HG03342 (cell line): ENCODE data around the gene TIAM2.
A peak's percentile ranks its signal among the peaks of the same experiment; 100 is the strongest.
"Not testable (repeated sequence)": the region's sequence is repeated elsewhere in the genome, so short reads cannot be mapped to it uniquely, and the experiment has no call there.

Experiments used
- ATAC-seq: cut with Tn5 transposase; IDR thresholded peaks from one replicate; pipeline ENCODE4 v1.9.1; 2021; ENCODE audit warnings: mild to moderate bottlenecking, moderate library complexity; ENCODE audit not compliant: unreplicated experiment

Gene TIAM2

GRCh38 chr6:155155787-155156447, 160.8 kb downstream of the TIAM2 start:
- no peak for ATAC-seq

- no peak for ATAC-seq
Observed at GRCh38 chr6:155157101-155157500, 162.0 kb downstream of the TIAM2 start.

GRCh38 chr6:155158030-155158843, 163.1 kb downstream of the TIAM2 start:
- no peak for ATAC-seq

GRCh38 chr6:155162682-155163081, 167.6 kb downstream of the TIAM2 start:
- ATAC-seq, result no peak

GRCh38 chr6:155163601-155164000, 168.5 kb downstream of the TIAM2 start:
- no peak for ATAC-seq

- ATAC-seq, result no peak
Observed at GRCh38 chr6:155165029-155165710, 170.1 kb downstream of the TIAM2 start.

- no peak for ATAC-seq
Observed at GRCh38 chr6:155170519-155170918, 175.4 kb downstream of the TIAM2 start.

GRCh38 chr6:155171109-155171746, 176.1 kb downstream of the TIAM2 start:
- ATAC-seq, result peak; percentile 79

GRCh38 chr6:155171747-155172449, 176.8 kb downstream of the TIAM2 start:
- ATAC-seq, result peak; percentile 2

- ATAC-seq, result no peak
Observed at GRCh38 chr6:155173488-155173887, 178.4 kb downstream of the TIAM2 start.

- ATAC-seq, result peak; percentile 57
Observed at GRCh38 chr6:155174576-155175211, 179.6 kb downstream of the TIAM2 start.

GRCh38 chr6:155177363-155177961, 182.3 kb downstream of the TIAM2 start:
- peak; percentile 16 for ATAC-seq

- ATAC-seq, result peak; percentile 71
Observed at GRCh38 chr6:155181498-155181897, 186.4 kb downstream of the TIAM2 start.

- ATAC-seq, result no peak
Observed at GRCh38 chr6:155182103-155182502, 187.0 kb downstream of the TIAM2 start.

- no peak for ATAC-seq
Observed at GRCh38 chr6:155183095-155183494, 188.0 kb downstream of the TIAM2 start.

- not testable (repeated sequence) for ATAC-seq
Observed at GRCh38 chr6:155185041-155185440, 189.9 kb downstream of the TIAM2 start.

- ATAC-seq, result no peak
Observed at GRCh38 chr6:155185544-155185943, 190.4 kb downstream of the TIAM2 start.

- ATAC-seq, result no peak
Observed at GRCh38 chr6:155186052-155186658, 191.0 kb downstream of the TIAM2 start.

- ATAC-seq, result no peak
Observed at GRCh38 chr6:155187106-155187505, 192.0 kb downstream of the TIAM2 start.
